ENCODE data around the gene CDH4.

GRCh38 chr20:61430228-61430624 is 178.2 kb downstream of the CDH4 start:
- TF ChIP-seq CTCF (conservative IDR thresholded peaks at IDR 0.05), result no peak
- no peak for TF ChIP-seq EZH2 (IDR thresholded peaks at IDR 0.05; ENCODE audit: low read depth)
